ENCODE data around the gene GPR153. TPM values are rescaled to one million over a fixed set of nuclear protein-coding genes. Genes with fewer than 3 reads are reported as not detected.

The GPR153 gene
- total RNA-seq, 4 donors from 2014 or later, result 6.2 to 17.3 (median 11.7) TPM

DNA sequence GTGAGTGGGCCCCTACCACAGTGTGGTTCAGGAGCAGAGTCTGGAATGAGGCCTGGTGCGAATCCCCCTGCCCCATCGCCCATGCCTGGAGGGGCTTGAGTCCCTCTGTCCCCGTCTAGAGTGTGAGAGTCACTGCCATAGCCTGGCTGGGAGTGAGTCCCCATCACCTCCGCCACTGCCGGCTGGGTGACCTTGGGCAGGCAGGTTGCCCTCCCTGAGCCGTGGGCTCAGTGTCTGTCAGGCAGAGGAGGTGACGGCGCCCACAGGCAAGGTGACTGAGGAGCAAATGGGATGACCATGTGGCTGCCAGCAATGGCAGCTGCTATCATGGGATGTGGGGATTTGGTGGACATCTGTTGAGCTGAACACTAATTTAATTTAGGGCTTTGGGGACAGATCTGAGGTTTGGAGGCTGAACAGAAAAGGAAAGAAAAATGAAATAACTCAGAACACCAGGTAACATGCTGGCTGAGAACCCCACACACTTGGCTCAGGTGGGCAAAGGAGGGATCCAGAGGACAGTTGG, 38.1 kb upstream of the GPR153 start:
- WGBS, 2 donors, result 96 to 97% methylated on average over 7 to 8 of the region's 8 CpGs
- TF ChIP-seq, protein P1, sequence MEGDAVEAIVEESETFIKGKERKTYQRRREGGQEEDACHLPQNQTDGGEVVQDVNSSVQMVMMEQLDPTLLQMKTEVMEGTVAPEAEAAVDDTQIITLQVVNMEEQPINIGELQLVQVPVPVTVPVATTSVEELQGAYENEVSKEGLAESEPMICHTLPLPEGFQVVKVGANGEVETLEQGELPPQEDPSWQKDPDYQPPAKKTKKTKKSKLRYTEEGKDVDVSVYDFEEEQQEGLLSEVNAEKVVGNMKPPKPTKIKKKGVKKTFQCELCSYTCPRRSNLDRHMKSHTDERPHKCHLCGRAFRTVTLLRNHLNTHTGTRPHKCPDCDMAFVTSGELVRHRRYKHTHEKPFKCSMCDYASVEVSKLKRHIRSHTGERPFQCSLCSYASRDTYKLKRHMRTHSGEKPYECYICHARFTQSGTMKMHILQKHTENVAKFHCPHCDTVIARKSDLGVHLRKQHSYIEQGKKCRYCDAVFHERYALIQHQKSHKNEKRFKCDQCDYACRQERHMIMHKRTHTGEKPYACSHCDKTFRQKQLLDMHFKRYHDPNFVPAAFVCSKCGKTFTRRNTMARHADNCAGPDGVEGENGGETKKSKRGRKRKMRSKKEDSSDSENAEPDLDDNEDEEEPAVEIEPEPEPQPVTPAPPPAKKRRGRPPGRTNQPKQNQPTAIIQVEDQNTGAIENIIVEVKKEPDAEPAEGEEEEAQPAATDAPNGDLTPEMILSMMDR (IDR thresholded peaks at IDR 0.05), result no peak
- TF ChIP-seq POLR2A (IDR thresholded peaks at IDR 0.05), result no peak
- DNase-seq (ENCODE audit: low spot score in 2 of 2), result no peak
- no peak overlapping the region for H3K4me3 ChIP-seq (ENCODE audit: low read depth, poor library complexity, severe bottlenecking)
- intact Hi-C loops (cut with DNase I; ENCODE audit: low total_unique reads), result no loop called here

DNA sequence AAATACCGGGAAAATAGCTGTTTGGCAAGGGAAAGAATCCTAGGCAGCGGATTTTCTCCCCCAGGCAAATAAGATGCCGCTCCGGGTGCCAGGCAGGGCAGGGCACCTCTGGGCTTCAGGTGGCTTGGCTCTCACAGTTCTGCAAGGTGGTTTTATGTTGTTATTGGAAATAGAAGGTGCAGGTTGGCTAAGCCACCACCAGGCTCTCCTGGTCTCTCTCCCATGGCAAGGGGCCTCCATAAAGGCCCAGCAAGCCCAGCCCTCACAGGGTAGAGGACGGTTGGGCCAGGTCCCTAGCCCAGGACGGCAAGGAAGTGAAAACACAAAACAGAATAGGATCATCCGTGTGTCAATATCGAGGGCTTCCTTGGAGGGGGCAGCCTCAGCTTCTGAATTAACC, 37.6 kb upstream of the GPR153 start:
- no peak overlapping the region for H3K4me3 ChIP-seq (ENCODE audit: low read depth, poor library complexity, severe bottlenecking)
- no peak for DNase-seq (ENCODE audit: low spot score in 2 of 2)
- intact Hi-C loops (cut with DNase I; ENCODE audit: low total_unique reads), result no loop called here
- WGBS, 2 donors, result 90 to 93% methylated on average over 8 of the region's 8 CpGs
- TF ChIP-seq, protein P1 (IDR thresholded peaks at IDR 0.05), result no peak
- TF ChIP-seq POLR2A (IDR thresholded peaks at IDR 0.05), result no peak

DNA sequence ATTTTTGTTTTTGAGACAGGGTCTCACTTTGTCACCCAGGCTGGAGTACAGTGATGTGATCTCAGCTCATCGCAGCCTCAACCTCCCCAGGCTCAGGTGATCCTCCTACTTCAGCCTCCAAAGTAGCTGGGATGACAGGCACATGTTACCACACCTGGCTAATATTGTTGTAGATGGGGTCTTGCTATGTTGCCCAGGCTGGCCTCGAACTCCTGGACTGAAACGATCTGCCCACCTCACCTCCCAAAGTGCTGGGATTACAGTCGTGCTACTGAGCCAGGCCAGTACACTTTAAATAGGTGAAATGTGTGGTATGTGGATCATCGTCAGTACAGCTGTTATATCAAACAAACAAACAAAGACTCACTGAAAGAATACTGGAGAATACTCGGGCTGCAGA, 35.0 kb upstream of the GPR153 start:
- no peak for DNase-seq (ENCODE audit: low spot score in 2 of 2)
- intact Hi-C loops (cut with DNase I; ENCODE audit: low total_unique reads), result no loop called here
- no peak overlapping the region for H3K4me3 ChIP-seq (ENCODE audit: low read depth, poor library complexity, severe bottlenecking)
- WGBS, 2 donors, result 89 to 96% methylated on average over 6 of the region's 6 CpGs
- no peak for TF ChIP-seq POLR2A (IDR thresholded peaks at IDR 0.05)
- TF ChIP-seq, protein P1 (IDR thresholded peaks at IDR 0.05), result no peak

DNA sequence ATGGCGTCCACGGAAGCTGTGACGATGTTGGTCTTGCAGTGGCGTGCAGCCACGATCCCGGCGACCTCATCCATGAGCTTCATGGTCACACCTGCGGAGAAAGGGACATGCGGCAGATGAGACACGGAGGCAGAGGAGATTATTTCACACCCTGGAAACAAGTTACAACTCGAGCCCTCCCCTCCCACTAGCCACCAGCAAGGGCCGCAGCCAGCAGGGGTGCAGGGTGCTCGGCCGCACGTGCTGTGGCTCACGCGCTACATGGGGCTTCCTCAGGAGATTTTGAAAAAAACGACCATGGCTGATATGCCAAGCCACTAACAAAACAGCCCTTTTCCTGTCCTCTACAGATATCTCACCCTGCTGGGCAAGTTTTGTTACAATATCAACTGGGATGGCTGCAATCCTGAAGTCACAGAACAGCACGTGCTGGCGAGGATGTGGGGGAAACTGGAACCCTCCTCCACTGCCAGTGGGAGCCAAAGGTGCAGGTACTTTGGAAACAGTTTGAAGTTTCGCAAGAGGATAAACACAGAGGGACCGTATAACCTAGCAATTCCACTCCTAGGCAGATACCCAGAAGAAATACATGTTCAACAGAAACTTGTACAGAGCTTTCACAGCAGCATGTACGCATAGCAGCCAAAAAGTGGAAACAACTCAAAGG, 34.1 kb upstream of the GPR153 start:
- intact Hi-C loops (cut with DNase I; ENCODE audit: low total_unique reads), result no loop called here
- no peak for TF ChIP-seq POLR2A (IDR thresholded peaks at IDR 0.05)
- TF ChIP-seq, protein P1 (IDR thresholded peaks at IDR 0.05), result no peak
- whole genome bisulfite sequencing, 2 donors, result 81 to 85% methylated on average over 23 of the region's 23 CpGs
- H3K4me3 ChIP-seq (ENCODE audit: low read depth, poor library complexity, severe bottlenecking), result no peak overlapping the region
- no peak for DNase-seq (ENCODE audit: low spot score in 2 of 2)

DNA sequence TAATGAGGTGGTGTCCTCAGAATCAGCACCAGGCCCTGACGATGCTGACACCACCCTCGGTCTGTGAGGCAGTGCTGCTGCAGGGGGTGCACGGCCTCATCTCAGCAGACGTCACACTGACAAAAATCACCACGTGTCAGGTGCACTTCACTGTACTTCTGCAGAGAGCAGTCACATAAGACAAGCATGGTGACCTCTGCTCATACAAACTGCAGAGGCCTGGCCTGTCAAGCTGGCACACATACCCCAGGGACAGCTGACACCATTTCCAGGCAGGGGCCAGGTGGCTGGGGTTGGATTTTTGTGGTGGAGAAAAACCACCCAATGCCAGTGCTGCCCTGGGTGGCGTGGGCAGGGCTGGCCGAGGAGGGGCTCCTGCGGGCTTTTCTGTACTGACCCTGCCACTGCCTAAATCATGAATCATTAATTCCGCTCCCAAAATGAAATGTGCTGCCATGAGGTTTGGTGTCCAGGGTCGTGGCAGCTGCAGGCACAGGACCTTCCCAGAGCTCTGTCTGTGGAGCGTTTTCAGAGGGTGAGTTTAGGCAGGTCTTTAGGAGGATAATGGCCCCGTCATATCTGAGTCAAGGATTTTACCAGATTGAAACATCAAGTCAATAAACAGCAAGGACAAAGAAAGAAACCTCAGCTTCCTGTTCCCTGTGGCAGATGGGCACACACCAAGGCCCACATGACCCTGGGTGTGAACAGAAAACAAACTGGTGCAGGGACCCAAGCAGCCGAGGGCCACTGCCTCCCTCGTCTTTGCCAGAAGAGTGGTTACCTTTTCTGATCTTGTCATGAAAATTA, 33.4 kb upstream of the GPR153 start:
- DNase-seq (ENCODE audit: low spot score in 2 of 2), result no peak
- H3K4me3 ChIP-seq (ENCODE audit: low read depth, poor library complexity, severe bottlenecking), result no peak overlapping the region
- 89 to 93% methylated on average over 10 to 14 of the region's 14 CpGs for WGBS, 2 donors
- TF ChIP-seq POLR2A (IDR thresholded peaks at IDR 0.05), result no peak
- TF ChIP-seq, protein P1 (IDR thresholded peaks at IDR 0.05), result no peak
- intact Hi-C loops (cut with DNase I; ENCODE audit: low total_unique reads), result no loop called here

Measured in lower leg skin (tissue), 4 donors.